PC-3 (cell line): Measurements from ENCODE around the gene HSH2D. TPM values are rescaled to one million over a fixed set of nuclear protein-coding genes. Genes with fewer than 3 reads are reported as not detected.

Experiments used
- ATAC-seq: fragments of 200-7000 bp; cut with Tn5 transposase; 2 replicates; pipeline ENCODE4 v1.9.1; 2020; ENCODE audit warnings: mild to moderate bottlenecking, moderate library complexity
- BruUV-seq: library from RNA; stranded (reverse); fragments of 400-500 nt; replicated peaks from 2 replicates; lab custom pipeline; 2021; lab: Mats Ljungman, UMichigan
- CTCF ChIA-PET: fragments of 300-600 bp; sonication (Branson Sonifier 250); formaldehyde crosslinking; loops from one replicate; lab custom pipeline; 2022; ENCODE audit warnings: antibody characterized with exemption; lab: Charles Lee
- POLR2A ChIA-PET: fragments of 300-600 bp; sonication (Branson Sonifier 250); formaldehyde crosslinking; loops from one replicate; lab custom pipeline; 2022; ENCODE audit warnings: antibody characterized with exemption; ENCODE audit not compliant: unreplicated experiment; lab: Charles Lee
- DNase-seq: peaks from one replicate; pipeline ENCODE4 v3.0.0-alpha.2; 2015
- H2AFZ ChIP-seq: fragments of 300-600 bp; sonication (generic); 2 replicates; pipeline ENCODE4 v1.6.0; 2016; ENCODE audit warnings: antibody characterized with exemption, low read length
- H3F3A ChIP-seq: fragments of 300-600 bp; sonication (generic); one replicate; pipeline ENCODE4 v1.6.0; 2017; ENCODE audit warnings: antibody characterized with exemption, low read length, control low read depth, mild to moderate bottlenecking; ENCODE audit not compliant: unreplicated experiment
- H3K27ac ChIP-seq: fragments of 300-600 bp; sonication (generic); 2 replicates; pipeline ENCODE4 v1.5.1; 2016; ENCODE audit warnings: mild to moderate bottlenecking, low read length
- H3K27me3 ChIP-seq: fragments of 300-600 bp; sonication (generic); 2 replicates; pipeline ENCODE4 v1.6.1; 2016; ENCODE audit warnings: low read length, mixed read lengths
- H3K36me3 ChIP-seq: fragments of 300-600 bp; sonication (generic); 2 replicates; pipeline ENCODE4 v1.6.1; 2016; ENCODE audit warnings: low read depth, mixed run types, low read length, mixed read lengths
- H3K4me1 ChIP-seq: fragments of 300-600 bp; sonication (generic); 2 replicates; pipeline ENCODE4 v1.5.1; 2016; ENCODE audit warnings: low read length; ENCODE audit not compliant: insufficient read depth
- H3K4me2 ChIP-seq: fragments of 300-600 bp; sonication (generic); 2 replicates; pipeline ENCODE4 v1.6.0; 2016; ENCODE audit warnings: low read length
- H3K4me3 ChIP-seq: fragments of 300-600 bp; sonication (generic); 2 replicates; pipeline ENCODE4 v1.5.1; 2016; ENCODE audit warnings: mild to moderate bottlenecking, low read length, mixed read lengths
- H3K79me2 ChIP-seq: fragments of 300-600 bp; sonication (generic); 2 replicates; pipeline ENCODE4 v1.6.1; 2017; ENCODE audit warnings: low read length, mixed read lengths
- H3K9ac ChIP-seq: fragments of 300-600 bp; sonication (generic); 2 replicates; pipeline ENCODE4 v1.6.0; 2016; ENCODE audit warnings: mild to moderate bottlenecking, low read length
- H3K9me2 ChIP-seq: fragments of 300-600 bp; sonication (generic); replicated peaks from 2 replicates; pipeline ENCODE4 v1.6.1; 2016; ENCODE audit warnings: mixed run types, low read length, mixed read lengths
- H3K9me3 ChIP-seq: fragments of 300-600 bp; sonication (generic); 2 replicates; pipeline ENCODE4 v1.6.1; 2016; ENCODE audit warnings: low read length, mixed read lengths
- H4K20me1 ChIP-seq: fragments of 300-600 bp; sonication (generic); 2 replicates; pipeline ENCODE4 v1.6.1; 2016; ENCODE audit warnings: low read length, mixed read lengths
- EZH2 ChIP-seq: fragments of 300-600 bp; sonication (generic); IDR thresholded peaks from one replicate; pipeline ENCODE4 v1.6.1; 2017; ENCODE audit warnings: antibody characterized with exemption, mild to moderate bottlenecking, low read length; ENCODE audit not compliant: unreplicated experiment
- EZH2phosphoT487 ChIP-seq: fragments of 300-600 bp; sonication (generic); IDR thresholded peaks from 2 replicates; pipeline ENCODE4 v1.6.1; 2018; ENCODE audit warnings: mild to moderate bottlenecking, antibody characterized with exemption, low read length, borderline replicate concordance
- intact Hi-C: fragments of 100-400 bp; cut with micrococcal nuclease; formaldehyde crosslinking; loops from 2 replicates; pipeline ENCODE4 v1.9.0; 2023
- total RNA-seq: library from RNA; depleted of rRNA; stranded (reverse); fragments of >200 nt; gene quantifications from 2 replicates; pipeline ENCODE4 v1.2.3, GENCODE V29; 2014
- TF ChIP-seq, protein P1 (sequence below): fragments of 300-600 bp; sonication (generic); conservative IDR thresholded peaks from 2 replicates; pipeline ENCODE4 v1.5.1; 2017; ENCODE audit warnings: antibody characterized with exemption, low read depth, mild to moderate bottlenecking, low read length

HSH2D gene
- total RNA-seq, 1 experiment from 2014 or later = 14.5 TPM

DNA sequence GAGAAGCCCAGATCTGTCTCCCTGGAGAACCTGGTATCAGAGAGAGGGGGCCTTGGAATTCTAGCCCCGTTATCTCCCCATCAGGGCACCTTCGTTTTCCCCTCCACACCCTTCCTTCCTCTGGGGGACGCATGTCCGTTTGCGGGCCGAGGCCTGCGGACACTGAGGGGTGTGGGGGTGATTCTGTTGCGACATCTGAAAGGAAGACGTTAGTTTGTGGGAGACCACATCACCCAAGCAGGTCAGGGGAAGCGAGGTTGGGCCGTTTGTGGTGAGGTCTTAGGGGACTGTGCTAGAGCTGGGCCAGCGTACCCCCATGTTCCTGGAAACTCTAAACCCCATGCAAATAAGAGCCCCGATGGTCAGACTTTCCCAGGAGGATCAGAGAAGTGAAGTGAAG, 3.7 kb upstream of the HSH2D start:
- H3F3A ChIP-seq = no peaks in the 10 kb centered on the region
- H3K27me3 ChIP-seq = no peaks in the 10 kb centered on the region
- no peak overlapping the region for H3K4me2 ChIP-seq
- H3K9me2 ChIP-seq = no peaks in the 10 kb centered on the region
- BruUV-seq = no TSS peak
- TF ChIP-seq EZH2 (no peak), EZH2phosphoT487 (no peak)
- TF ChIP-seq, protein P1, sequence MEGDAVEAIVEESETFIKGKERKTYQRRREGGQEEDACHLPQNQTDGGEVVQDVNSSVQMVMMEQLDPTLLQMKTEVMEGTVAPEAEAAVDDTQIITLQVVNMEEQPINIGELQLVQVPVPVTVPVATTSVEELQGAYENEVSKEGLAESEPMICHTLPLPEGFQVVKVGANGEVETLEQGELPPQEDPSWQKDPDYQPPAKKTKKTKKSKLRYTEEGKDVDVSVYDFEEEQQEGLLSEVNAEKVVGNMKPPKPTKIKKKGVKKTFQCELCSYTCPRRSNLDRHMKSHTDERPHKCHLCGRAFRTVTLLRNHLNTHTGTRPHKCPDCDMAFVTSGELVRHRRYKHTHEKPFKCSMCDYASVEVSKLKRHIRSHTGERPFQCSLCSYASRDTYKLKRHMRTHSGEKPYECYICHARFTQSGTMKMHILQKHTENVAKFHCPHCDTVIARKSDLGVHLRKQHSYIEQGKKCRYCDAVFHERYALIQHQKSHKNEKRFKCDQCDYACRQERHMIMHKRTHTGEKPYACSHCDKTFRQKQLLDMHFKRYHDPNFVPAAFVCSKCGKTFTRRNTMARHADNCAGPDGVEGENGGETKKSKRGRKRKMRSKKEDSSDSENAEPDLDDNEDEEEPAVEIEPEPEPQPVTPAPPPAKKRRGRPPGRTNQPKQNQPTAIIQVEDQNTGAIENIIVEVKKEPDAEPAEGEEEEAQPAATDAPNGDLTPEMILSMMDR = no peak
- CTCF ChIA-PET = no interaction called here
- H2AFZ ChIP-seq = no peak overlapping the region
- no peaks in the 10 kb centered on the region for H3K9me3 ChIP-seq
- intact Hi-C loops = no loop called here
- POLR2A ChIA-PET = interaction anchor here (0.6 kb wide), 1 partner anchor 9 kb away, joined by 9 read pairs; no protein-coding TSS in a partner anchor
- H4K20me1 ChIP-seq = no peaks in the 10 kb centered on the region
- no peaks in the 10 kb centered on the region for H3K36me3 ChIP-seq
- H3K4me1 ChIP-seq = peaks cover 13% of the 10 kb centered on the region
- H3K79me2 ChIP-seq = peaks cover 7% of the 10 kb centered on the region
- no peak overlapping the region for H3K9ac ChIP-seq
- no peak overlapping the region for H3K27ac ChIP-seq
- ATAC-seq (no peak), DNase-seq (no peak)
- H3K4me3 ChIP-seq = no peak overlapping the region

GRCh38 chr19:16141043-16141442, 2.4 kb upstream of the HSH2D start:
- H3K4me3 ChIP-seq = no peak overlapping the region
- no peaks in the 10 kb centered on the region for H3K9me3 ChIP-seq
- intact Hi-C loops = no loop called here
- no peak for ATAC-seq
- no peak for TF ChIP-seq EZH2phosphoT487
- DNase-seq = no peak
- no peak overlapping the region for H3K9ac ChIP-seq
- H3K79me2 ChIP-seq = peaks cover 7% of the 10 kb centered on the region
- ChIA-PET POLR2A (no interaction called here), CTCF (no interaction called here)
- no peak overlapping the region for H3K4me2 ChIP-seq
- BruUV-seq = no TSS peak
- H3K27me3 ChIP-seq = no peaks in the 10 kb centered on the region
- peaks cover 13% of the 10 kb centered on the region for H3K4me1 ChIP-seq
- no peak overlapping the region for H2AFZ ChIP-seq
- H3K27ac ChIP-seq = no peak overlapping the region
- no peaks in the 10 kb centered on the region for H4K20me1 ChIP-seq
- H3F3A ChIP-seq = no peaks in the 10 kb centered on the region
- no peaks in the 10 kb centered on the region for H3K36me3 ChIP-seq
- H3K9me2 ChIP-seq = no peaks in the 10 kb centered on the region

DNA sequence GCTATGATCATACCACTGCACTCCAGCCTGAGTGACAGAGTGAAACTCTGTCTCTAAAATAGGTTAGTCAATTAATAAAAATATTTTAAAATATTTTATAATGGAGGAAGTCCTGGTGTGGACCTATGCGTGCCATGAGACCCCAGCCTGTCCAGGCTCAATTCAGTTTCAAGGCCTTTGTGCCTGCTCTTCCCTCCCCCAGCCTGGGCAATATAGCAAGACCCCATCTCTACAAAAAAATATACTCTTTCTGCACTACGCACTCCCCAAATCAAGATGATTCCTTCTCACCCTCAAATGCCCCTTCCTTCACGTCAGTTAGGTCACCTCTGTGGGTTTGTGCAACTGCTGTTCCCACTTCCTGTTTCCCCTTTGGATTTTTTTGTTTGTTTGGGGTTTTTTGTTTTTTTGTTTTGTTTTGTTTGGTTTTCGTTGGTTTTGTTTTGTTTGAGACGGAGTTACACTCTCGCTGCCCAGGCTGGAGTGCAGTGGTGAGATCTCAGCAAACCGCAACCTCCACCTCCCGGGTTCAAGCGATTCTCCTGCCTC, 1.4 kb upstream of the HSH2D start:
- H2AFZ ChIP-seq = no peak overlapping the region
- peaks cover 13% of the 10 kb centered on the region for H3K4me1 ChIP-seq
- ATAC-seq (no peak), DNase-seq (no peak)
- no peaks in the 10 kb centered on the region for H3F3A ChIP-seq
- ChIA-PET CTCF (no interaction called here), POLR2A (no interaction called here)
- H3K4me3 ChIP-seq = no peak overlapping the region
- no peak overlapping the region for H3K4me2 ChIP-seq
- BruUV-seq = no TSS peak
- no peaks in the 10 kb centered on the region for H3K9me2 ChIP-seq
- H3K79me2 ChIP-seq = peaks cover 7% of the 10 kb centered on the region
- no peak overlapping the region for H3K27ac ChIP-seq
- TF ChIP-seq EZH2 = no peak
- TF ChIP-seq EZH2phosphoT487 = no peak
- TF ChIP-seq, protein P1 = no peak
- intact Hi-C loops = no loop called here
- no peaks in the 10 kb centered on the region for H3K36me3 ChIP-seq
- no peaks in the 10 kb centered on the region for H4K20me1 ChIP-seq
- no peaks in the 10 kb centered on the region for H3K9me3 ChIP-seq
- no peaks in the 10 kb centered on the region for H3K27me3 ChIP-seq
- H3K9ac ChIP-seq = no peak overlapping the region
